ENCODE results near the gene SCYL1. TPM values are rescaled to one million over a fixed set of nuclear protein-coding genes. Genes with fewer than 3 reads are reported as not detected.
"Not testable (repeated sequence)": the region's sequence is repeated elsewhere in the genome, so short reads cannot be mapped to it uniquely, and the experiment has no call there.

SCYL1 gene
- total RNA-seq, 1 experiment from 2014 or later = 70.9 TPM

- no peak overlapping the region for H3K27ac Mint-ChIP-seq (ENCODE audit: low read depth, unreplicated experiment)
- no TSS peak for BruUV-seq (replicated peaks)
- CTCF ChIA-PET = interaction anchor here (1.0 to 1.6 kb wide), 4 partner anchors 96 to 187 kb away, joined by 3 to 4 read pairs (median 3); no protein-coding TSS in a partner anchor
Observed at GRCh38 chr11:65516135-65516968, 8.5 kb upstream of the SCYL1 start.

GRCh38 chr11:65518941-65519549, 5.8 kb upstream of the SCYL1 start:
- H3K4me1 Mint-ChIP-seq (ENCODE audit: insufficient read depth, unreplicated experiment); H3K27ac Mint-ChIP-seq (ENCODE audit: low read depth, unreplicated experiment); H3K36me3 Mint-ChIP-seq (ENCODE audit: insufficient read depth, unreplicated experiment); H3K4me3 Mint-ChIP-seq (ENCODE audit: unreplicated experiment); H3K9me3 Mint-ChIP-seq (ENCODE audit: unreplicated experiment); CTCF ChIA-PET; DNase-seq (ENCODE audit: unreplicated experiment); BruUV-seq (replicated peaks): not testable (repeated sequence)
- intact Hi-C loops (cut with micrococcal nuclease) = loop anchor here (10.0 kb wide), 1 partner anchor 244 kb away; no protein-coding TSS in a partner anchor
- peaks cover 13% of the 10 kb centered on the region for H3K27me3 Mint-ChIP-seq (ENCODE audit: insufficient read depth, unreplicated experiment)
- POLR2A ChIA-PET = interaction anchor here (0.6 to 0.8 kb wide), 2 partner anchors 137 to 148 kb away, joined by 3 read pairs; no protein-coding TSS in a partner anchor

More at GRCh38 chr11:65516135-65516968, 8.5 kb upstream of the SCYL1 start:
- POLR2A ChIA-PET = interaction anchor here (0.7 to 1.5 kb wide), 6 partner anchors 8 to 98 kb away, joined by 3 to 5 read pairs (median 4); no protein-coding TSS in a partner anchor
- Mint-ChIP-seq H3K36me3 (ENCODE audit: insufficient read depth, unreplicated experiment) (no peaks in the 10 kb centered on the region), H3K27me3 (ENCODE audit: insufficient read depth, unreplicated experiment) (peaks cover 13% of the 10 kb centered on the region), H3K4me3 (ENCODE audit: unreplicated experiment) (no peak overlapping the region), H3K9me3 (ENCODE audit: unreplicated experiment) (no peaks in the 10 kb centered on the region), H3K4me1 (ENCODE audit: insufficient read depth, unreplicated experiment) (peaks cover 7% of the 10 kb centered on the region)
- no peak for TF ChIP-seq CTCF (IDR thresholded peaks at IDR 0.05; ENCODE audit: unreplicated experiment)
- DNase-seq (ENCODE audit: unreplicated experiment) = no peak
- intact Hi-C loops (cut with micrococcal nuclease) = loop anchor here (10.0 kb wide), 1 partner anchor 242 kb away; no protein-coding TSS in a partner anchor

DNA sequence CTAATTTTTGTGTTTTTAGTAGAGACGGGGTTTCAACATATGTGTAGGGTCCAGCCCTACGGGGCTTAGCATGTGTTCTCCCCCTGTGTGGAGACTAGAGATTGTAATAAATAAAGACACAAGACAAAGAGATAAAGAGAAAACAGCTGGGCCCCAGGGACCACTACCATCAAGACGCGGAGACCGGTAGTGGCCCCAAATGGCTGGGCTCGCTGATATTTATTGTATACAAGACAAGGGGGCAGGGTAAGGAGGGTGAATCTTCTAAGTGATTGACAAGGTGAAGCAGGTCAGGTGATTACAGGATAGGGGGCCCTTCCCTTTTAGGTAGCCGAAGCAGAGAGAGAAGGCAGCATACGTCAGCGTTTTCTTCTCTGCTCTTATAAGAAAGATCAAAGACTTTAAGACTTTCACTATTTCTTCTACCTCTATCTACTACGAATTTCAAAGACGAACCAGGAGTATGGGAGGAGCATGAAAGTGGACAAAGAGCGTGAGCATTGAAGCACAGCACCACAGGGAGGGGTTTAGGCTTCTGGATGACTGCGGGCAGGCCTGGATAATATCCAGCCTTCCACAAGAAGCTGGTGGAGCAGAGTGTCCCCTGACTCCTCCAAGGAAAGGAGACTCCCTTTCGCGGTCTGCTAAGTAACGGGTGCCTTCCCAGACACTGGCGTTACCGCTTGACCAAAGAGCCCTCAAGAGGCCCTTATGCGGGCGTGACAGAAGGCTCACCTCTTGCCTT, 2.9 kb upstream of the SCYL1 start:
- POLR2A ChIA-PET = interaction anchor here (0.6 kb wide), 1 partner anchor 50 kb away, joined by 3 read pairs; no protein-coding TSS in a partner anchor
- H3K9me3 Mint-ChIP-seq (ENCODE audit: unreplicated experiment); H3K36me3 Mint-ChIP-seq (ENCODE audit: insufficient read depth, unreplicated experiment); intact Hi-C loops (cut with micrococcal nuclease); DNase-seq (ENCODE audit: unreplicated experiment); H3K27ac Mint-ChIP-seq (ENCODE audit: low read depth, unreplicated experiment); H3K4me3 Mint-ChIP-seq (ENCODE audit: unreplicated experiment); BruUV-seq (replicated peaks); H3K27me3 Mint-ChIP-seq (ENCODE audit: insufficient read depth, unreplicated experiment): not testable (repeated sequence)
- peaks cover 10% of the 10 kb centered on the region for H3K4me1 Mint-ChIP-seq (ENCODE audit: insufficient read depth, unreplicated experiment)
- CTCF ChIA-PET = interaction anchor here (0.6 kb wide), 1 partner anchor 19 kb away, joined by 4 read pairs; no protein-coding TSS in a partner anchor

- Mint-ChIP-seq H3K36me3 (ENCODE audit: insufficient read depth, unreplicated experiment) (peaks cover 17% of the 10 kb centered on the region), H3K4me1 (ENCODE audit: insufficient read depth, unreplicated experiment) (peaks cover 10% of the 10 kb centered on the region)
- DNase-seq (ENCODE audit: unreplicated experiment); H3K27me3 Mint-ChIP-seq (ENCODE audit: insufficient read depth, unreplicated experiment); intact Hi-C loops (cut with micrococcal nuclease); H3K9me3 Mint-ChIP-seq (ENCODE audit: unreplicated experiment); H3K4me3 Mint-ChIP-seq (ENCODE audit: unreplicated experiment); POLR2A ChIA-PET; H3K27ac Mint-ChIP-seq (ENCODE audit: low read depth, unreplicated experiment); BruUV-seq (replicated peaks); CTCF ChIA-PET: not testable (repeated sequence)
Observed at GRCh38 chr11:65522718-65523630, 1.9 kb upstream of the SCYL1 start.

DNA sequence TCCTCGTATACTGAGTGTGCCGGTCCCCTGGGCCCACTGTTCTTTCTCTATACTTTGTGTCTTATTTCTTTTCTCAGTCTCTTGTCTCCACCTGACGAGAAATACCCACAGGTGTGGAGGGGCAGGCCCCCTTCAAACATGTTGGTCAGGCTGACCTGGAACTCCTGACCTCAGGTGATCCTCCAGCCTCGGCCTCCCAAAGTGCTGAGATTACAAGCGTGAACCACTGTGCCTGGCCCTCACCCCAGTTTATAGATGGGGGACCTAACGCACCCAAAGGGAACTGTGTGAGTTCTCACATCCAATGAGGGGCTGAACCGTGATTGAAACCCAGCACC, 1.3 kb upstream of the SCYL1 start:
- DNase-seq (ENCODE audit: unreplicated experiment); H3K27me3 Mint-ChIP-seq (ENCODE audit: insufficient read depth, unreplicated experiment); intact Hi-C loops (cut with micrococcal nuclease); H3K27ac Mint-ChIP-seq (ENCODE audit: low read depth, unreplicated experiment); H3K4me3 Mint-ChIP-seq (ENCODE audit: unreplicated experiment); H3K9me3 Mint-ChIP-seq (ENCODE audit: unreplicated experiment); BruUV-seq (replicated peaks): not testable (repeated sequence)
- Mint-ChIP-seq H3K4me1 (ENCODE audit: insufficient read depth, unreplicated experiment) (peaks cover 10% of the 10 kb centered on the region), H3K36me3 (ENCODE audit: insufficient read depth, unreplicated experiment) (peaks cover 21% of the 10 kb centered on the region)
- POLR2A ChIA-PET = interaction anchor here (3.3 kb wide), 1 partner anchor 15 kb away, joined by 17 read pairs; no protein-coding TSS in a partner anchor
- CTCF ChIA-PET = interaction anchor here (0.7 kb wide), 1 partner anchor 127 kb away, joined by 3 read pairs; no protein-coding TSS in a partner anchor

All from MCF 10A (cell line).